ENCODE measurements around the gene NEU1. TPM values are rescaled to one million over a fixed set of nuclear protein-coding genes. Genes with fewer than 3 reads are reported as not detected.

The NEU1 gene
- total RNA-seq, 1 experiment from 2014 or later = 34.3 TPM

DNA sequence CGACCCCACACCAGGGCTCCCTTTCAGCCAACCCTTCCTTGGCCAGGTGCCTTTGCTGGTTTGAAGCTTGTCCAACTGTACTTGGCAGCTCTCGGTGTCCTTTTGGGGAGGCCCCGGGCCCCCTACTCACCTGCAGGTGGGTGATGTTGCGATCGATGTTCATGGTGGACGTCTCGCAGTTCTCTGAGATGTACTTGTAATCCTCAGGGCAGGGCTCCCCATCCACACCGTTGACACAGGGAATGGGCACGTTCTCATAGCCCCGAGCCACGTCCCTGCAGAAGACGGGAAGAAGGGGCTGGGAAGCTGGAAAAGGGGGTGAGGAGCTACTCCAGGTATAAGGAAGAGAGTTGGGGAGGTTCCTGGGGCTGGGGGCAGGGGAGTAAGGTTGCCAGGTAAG lies 21.1 kb upstream of the NEU1 start:
- intact Hi-C loops (cut with micrococcal nuclease; ENCODE audit: unreplicated experiment) = no loop called here
- ChIA-PET CTCF (no interaction called here), POLR2A (ENCODE audit: low non-redundant PET) (no interaction called here)
- Histone ChIP-seq H3K36me3 (ENCODE audit: insufficient read depth, low read length, poor library complexity, severe bottlenecking) (peaks cover 86% of the 10 kb centered on the region), H3K4me3 (ENCODE audit: low read depth, low read length, poor library complexity, severe bottlenecking) (no peak overlapping the region), H3K27me3 (replicated peaks; ENCODE audit: insufficient read depth, low read depth, low read length, poor library complexity) (no peaks in the 10 kb centered on the region), H3K4me1 (ENCODE audit: insufficient read depth, low read length, poor library complexity, severe bottlenecking) (no peaks in the 10 kb centered on the region), H3K9me3 (ENCODE audit: low read depth, low read length, poor library complexity, severe bottlenecking) (no peaks in the 10 kb centered on the region), H3K27ac (ENCODE audit: low read depth, low read length, poor library complexity, severe bottlenecking) (no peak overlapping the region)
- BruUV-seq (replicated peaks) = no TSS peak
- no peak for DNase-seq (ENCODE audit: low spot score)
- TF ChIP-seq EZH2 (IDR thresholded peaks at IDR 0.05; ENCODE audit: borderline replicate concordance, low read depth, low read length, poor library complexity, severe bottlenecking) (no peak), CTCF (conservative IDR thresholded peaks at IDR 0.05; ENCODE audit: low read depth, low read length) (no peak)

GRCh38 chr6:31882344-31882743 lies 19.7 kb upstream of the NEU1 start:
- DNase-seq (ENCODE audit: low spot score) = no peak
- H3K4me1 ChIP-seq (ENCODE audit: insufficient read depth, low read length, poor library complexity, severe bottlenecking) = no peaks in the 10 kb centered on the region
- POLR2A ChIA-PET (ENCODE audit: low non-redundant PET) = no interaction called here
- BruUV-seq (replicated peaks) = no TSS peak
- no peak overlapping the region for H3K4me3 ChIP-seq (ENCODE audit: low read depth, low read length, poor library complexity, severe bottlenecking)
- no peaks in the 10 kb centered on the region for H3K9me3 ChIP-seq (ENCODE audit: low read depth, low read length, poor library complexity, severe bottlenecking)
- H3K36me3 ChIP-seq (ENCODE audit: insufficient read depth, low read length, poor library complexity, severe bottlenecking) = peaks cover 73% of the 10 kb centered on the region
- no peak overlapping the region for H3K27ac ChIP-seq (ENCODE audit: low read depth, low read length, poor library complexity, severe bottlenecking)
- H3K27me3 ChIP-seq (replicated peaks; ENCODE audit: insufficient read depth, low read depth, low read length, poor library complexity) = no peaks in the 10 kb centered on the region
- TF ChIP-seq EZH2 (IDR thresholded peaks at IDR 0.05; ENCODE audit: borderline replicate concordance, low read depth, low read length, poor library complexity, severe bottlenecking) = no peak
- no peak for TF ChIP-seq CTCF (conservative IDR thresholded peaks at IDR 0.05; ENCODE audit: low read depth, low read length)
- intact Hi-C loops (cut with micrococcal nuclease; ENCODE audit: unreplicated experiment) = no loop called here
- CTCF ChIA-PET = interaction anchor here (0.6 to 1.5 kb wide), 2 partner anchors 70 to 95 kb away, joined by 3 read pairs; no protein-coding TSS in a partner anchor

DNA sequence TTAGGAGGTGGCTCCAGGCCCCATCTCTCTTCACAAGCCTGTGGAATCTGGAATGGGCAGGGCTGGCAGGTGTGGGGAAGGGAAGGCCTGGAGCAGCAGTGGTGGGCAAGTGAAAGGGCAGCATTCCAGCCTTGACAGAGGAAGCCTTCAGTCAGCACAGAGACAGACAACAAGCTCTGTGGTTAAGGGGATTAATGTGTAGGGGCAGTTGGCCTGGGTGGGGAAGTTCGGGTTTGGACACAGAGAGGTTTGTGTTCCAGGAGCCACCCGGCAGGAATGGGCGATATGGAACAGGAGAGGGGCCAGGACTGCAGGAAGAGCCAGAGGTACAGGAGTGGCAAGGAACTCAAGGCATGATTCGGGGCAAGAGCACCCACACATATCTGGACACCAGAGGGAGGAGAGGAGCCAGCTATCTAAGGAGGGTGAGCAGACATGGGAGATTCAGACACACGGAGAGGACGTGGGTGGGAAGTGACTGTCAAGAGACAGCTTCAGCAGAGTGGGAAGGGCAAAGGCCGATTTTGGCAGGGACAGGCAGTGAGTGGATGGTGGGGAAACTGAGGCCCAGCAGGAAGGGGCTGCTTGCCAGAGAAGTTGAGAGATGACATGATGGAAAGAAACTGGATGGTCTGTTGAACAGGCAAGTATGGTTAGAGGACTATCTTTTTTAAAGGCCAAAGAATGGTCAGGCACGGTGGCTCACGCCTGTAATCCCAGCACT lies 18.7 kb upstream of the NEU1 start:
- TF ChIP-seq EZH2 (IDR thresholded peaks at IDR 0.05; ENCODE audit: borderline replicate concordance, low read depth, low read length, poor library complexity, severe bottlenecking) (no peak), CTCF (conservative IDR thresholded peaks at IDR 0.05; ENCODE audit: low read depth, low read length) (no peak)
- CTCF ChIA-PET = interaction anchor here (0.7 to 1.5 kb wide), 2 partner anchors 47 to 71 kb away, joined by 3 to 4 read pairs; no protein-coding TSS in a partner anchor

More for the DNA sequence above, 18.7 kb upstream of the NEU1 start:
- H3K4me1 ChIP-seq (ENCODE audit: insufficient read depth, low read length, poor library complexity, severe bottlenecking) = no peaks in the 10 kb centered on the region
- no TSS peak for BruUV-seq (replicated peaks)
- POLR2A ChIA-PET (ENCODE audit: low non-redundant PET) = interaction anchor here (0.7 kb wide), 1 partner anchor 55 kb away, joined by 8 read pairs; no protein-coding TSS in a partner anchor
- DNase-seq (ENCODE audit: low spot score) = no peak
- H3K9me3 ChIP-seq (ENCODE audit: low read depth, low read length, poor library complexity, severe bottlenecking) = no peaks in the 10 kb centered on the region
- H3K27me3 ChIP-seq (replicated peaks; ENCODE audit: insufficient read depth, low read depth, low read length, poor library complexity) = no peaks in the 10 kb centered on the region
- no peak overlapping the region for H3K4me3 ChIP-seq (ENCODE audit: low read depth, low read length, poor library complexity, severe bottlenecking)
- no peak overlapping the region for H3K27ac ChIP-seq (ENCODE audit: low read depth, low read length, poor library complexity, severe bottlenecking)
- peaks cover 65% of the 10 kb centered on the region for H3K36me3 ChIP-seq (ENCODE audit: insufficient read depth, low read length, poor library complexity, severe bottlenecking)
- intact Hi-C loops (cut with micrococcal nuclease; ENCODE audit: unreplicated experiment) = no loop called here

All from A673 (cell line).